NCI-H1436 treated with DMSO at 0.1 percent for 48 hours (cell line): ENCODE measurements around the gene DYSF.

Experiments used
- DNase-seq: peaks from one replicate; lab custom pipeline; 2025; lab: John Stamatoyannopoulos, UW

The DYSF gene

GRCh38 chr2:71672826-71673795, 219.8 kb downstream of the DYSF start:
- no peak for DNase-seq

- DNase-seq, result no peak
These were observed 220.9 kb downstream of the DYSF start for GRCh38 chr2:71674158-71674851.

DNA sequence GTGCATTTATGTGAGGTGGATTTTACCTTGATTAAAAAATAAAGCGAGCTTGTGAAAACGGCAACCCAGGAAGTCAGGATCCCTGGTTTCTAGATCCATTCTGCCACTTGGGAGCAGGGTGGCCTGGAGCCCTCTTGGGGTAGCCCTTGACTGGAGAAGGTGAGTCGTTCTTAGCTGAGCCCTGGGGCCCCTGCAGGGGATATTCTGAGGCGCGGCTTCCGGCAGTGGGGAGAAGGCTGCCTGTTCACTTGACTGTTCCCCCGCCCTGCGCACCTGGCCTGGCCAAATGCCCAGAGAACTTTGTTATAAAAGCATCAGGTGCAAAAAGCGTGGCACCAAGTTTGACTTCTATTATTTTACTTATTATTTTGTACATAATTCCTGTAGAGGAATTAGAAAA, 221.9 kb downstream of the DYSF start:
- DNase-seq, result no peak

GRCh38 chr2:71678874-71679273, 225.5 kb downstream of the DYSF start:
- no peak for DNase-seq

DNA sequence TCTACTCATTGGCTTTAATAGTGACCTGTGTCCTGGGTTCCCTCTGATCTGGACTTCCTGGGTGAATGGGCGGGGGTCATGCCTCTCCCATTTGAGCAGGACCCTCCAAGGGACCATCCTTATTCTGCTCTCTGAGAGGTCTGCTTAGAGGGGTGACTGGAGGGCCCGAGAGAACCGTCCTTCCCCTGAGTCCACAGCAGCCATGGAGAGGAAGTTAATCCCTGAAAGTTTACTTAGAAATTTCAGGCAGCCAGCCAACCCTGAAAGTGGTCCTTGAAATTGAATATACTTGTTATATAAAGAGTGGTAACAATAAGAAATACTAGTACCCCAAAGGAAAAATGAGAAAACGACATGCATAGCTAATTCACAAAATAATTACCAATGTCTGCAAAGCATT, 226.1 kb downstream of the DYSF start:
- DNase-seq, result no peak

- DNase-seq, result no peak
These were observed 227.6 kb downstream of the DYSF start for GRCh38 chr2:71680925-71681324.

GRCh38 chr2:71681626-71682025, 228.3 kb downstream of the DYSF start:
- DNase-seq, result no peak

GRCh38 chr2:71682341-71682740, 229.0 kb downstream of the DYSF start:
- no peak for DNase-seq

DNA sequence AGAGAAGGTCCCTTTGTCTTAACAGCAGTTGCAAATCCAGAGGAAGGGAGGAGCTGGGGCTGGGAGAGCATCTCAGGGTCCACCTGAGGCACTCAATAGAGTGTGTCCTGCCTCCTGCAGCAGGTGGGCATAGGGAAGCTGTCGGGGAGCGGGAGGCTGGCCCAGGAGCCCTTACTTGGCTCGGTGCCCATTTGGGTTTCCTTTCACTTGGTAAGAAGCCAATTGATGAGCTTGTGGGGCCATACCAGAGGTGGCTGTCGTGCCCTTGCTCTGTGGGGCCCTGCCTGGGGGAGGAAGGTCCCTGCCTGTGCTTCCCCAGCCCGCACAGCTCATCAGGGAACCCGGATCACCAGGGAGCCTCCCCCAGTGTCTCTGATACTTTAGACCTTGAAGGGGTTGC, 229.7 kb downstream of the DYSF start:
- no peak for DNase-seq

DNA sequence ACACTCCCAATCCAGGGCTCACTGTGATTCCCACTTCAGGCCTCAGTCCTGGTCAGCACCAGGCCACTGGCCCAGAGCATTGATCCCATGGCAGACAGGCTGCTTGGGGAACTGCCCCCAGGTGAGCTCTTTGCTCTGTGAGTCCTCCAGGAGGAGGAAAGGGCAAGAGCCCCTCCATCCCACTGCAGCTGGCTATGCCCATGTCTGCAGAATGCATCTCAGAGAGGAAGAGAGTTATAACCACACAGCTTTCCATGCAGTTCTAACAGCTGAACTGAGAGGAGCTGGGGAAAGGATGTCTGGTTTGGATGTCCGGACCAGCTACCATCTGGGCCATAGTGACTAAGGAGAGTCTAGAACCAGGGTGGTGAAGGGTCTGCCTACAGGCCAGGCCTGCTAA, 230.3 kb downstream of the DYSF start:
- DNase-seq, result no peak

DNA sequence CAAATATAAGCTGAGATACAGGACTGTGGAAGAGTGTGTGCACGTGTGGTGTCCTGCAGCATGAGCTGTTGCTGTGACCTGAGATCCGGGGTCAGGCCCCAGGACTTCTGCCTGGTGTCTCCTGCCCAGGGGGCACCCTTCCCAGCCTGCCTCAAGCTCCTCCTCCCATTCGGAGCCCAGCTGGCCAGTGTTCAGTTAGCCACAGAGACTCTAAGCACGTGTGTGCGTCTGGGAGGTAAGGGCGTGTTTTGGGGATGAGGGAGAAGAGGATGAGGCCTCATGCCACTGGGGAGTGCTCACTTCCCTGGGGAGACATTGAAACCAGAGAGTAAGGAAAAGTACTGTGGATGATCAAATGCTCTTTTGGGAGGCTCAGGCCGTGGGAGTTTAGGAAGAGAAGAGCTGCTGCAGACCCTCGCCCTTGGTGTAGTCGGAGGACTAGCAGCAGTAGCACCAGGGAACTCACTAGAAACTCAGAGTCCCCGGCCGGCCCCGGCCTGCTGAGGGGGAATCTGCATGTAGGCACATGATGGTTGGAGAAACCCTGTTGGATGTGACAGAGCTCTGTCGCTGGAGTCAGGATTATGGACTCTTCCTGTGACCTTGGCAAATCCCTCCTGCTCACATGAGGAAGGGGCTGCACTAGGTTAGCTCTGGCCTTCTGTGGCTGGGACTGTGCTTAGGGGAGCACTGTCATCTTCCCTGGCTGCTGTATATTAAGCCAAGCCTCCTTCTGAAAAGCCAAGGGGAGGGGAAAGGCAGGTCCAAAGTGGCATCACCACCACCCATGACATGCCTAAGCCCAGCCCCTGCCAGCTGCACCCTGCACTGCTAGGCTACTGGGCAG, 231.1 kb downstream of the DYSF start:
- no peak for DNase-seq

GRCh38 chr2:71685073-71685848, 231.9 kb downstream of the DYSF start:
- no peak for DNase-seq

- DNase-seq, result no peak
These were observed 232.7 kb downstream of the DYSF start for GRCh38 chr2:71685941-71686611.

DNA sequence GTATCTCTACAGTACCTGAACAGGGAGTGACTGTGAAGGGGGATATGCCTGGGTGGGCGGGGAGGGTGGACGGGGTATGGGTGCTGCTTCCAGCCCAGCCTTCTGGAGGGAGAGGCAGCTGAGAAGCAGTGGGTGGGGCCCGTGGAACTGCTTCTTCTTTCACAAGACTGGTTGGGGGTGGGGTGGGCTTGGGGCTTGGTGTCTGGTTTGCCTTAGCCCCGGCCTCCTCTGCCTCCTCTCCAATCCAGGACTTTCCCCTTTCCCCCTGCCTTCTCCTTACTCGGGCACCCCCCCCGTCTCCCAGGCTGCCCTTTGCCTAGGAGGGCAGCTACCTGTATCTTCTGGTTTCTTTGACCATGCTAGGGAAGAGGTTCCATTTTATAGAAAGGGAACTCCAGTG, 233.4 kb downstream of the DYSF start:
- no peak for DNase-seq

GRCh38 chr2:71687412-71687811, 234.1 kb downstream of the DYSF start:
- DNase-seq, result no peak

DNA sequence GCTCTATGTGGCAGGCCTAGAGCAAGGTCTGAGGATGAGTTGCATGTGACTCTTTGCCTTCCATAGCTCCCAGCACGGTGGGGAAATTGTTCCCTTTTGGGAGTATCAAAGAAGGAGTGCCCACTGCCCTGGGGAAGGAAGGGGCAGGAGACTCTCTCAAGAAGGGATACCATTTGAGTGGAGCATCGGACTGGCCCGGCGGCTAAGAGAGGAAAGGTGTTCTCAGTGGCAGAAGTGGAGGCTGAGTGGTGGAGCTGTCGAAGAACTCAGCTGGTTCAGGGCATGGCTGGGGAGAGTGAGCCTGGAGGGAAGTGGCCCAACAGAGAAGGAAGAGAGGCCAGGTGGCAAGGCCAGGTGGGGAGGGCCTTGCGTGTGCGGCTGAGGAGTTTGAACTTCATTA, 235.2 kb downstream of the DYSF start:
- no peak for DNase-seq

GRCh38 chr2:71689393-71689792, 236.0 kb downstream of the DYSF start:
- DNase-seq, result no peak

GRCh38 chr2:71689968-71690834, 236.8 kb downstream of the DYSF start:
- no peak for DNase-seq

GRCh38 chr2:71690876-71691475, 237.6 kb downstream of the DYSF start:
- no peak for DNase-seq
